Measurements from ENCODE around the gene ATP11A. TPM values are rescaled to one million over a fixed set of nuclear protein-coding genes. Genes with fewer than 3 reads are reported as not detected.

Gene ATP11A
- total RNA-seq, 3 donors from 2014 or later = 15.5 to 28.7 (median 19.4) TPM

GRCh38 chr13:112685896-112686295 is 3.9 kb upstream of the ATP11A start:
- H3K4me3 ChIP-seq = no peak overlapping the region
- no peak for DNase-seq
- no peak for ATAC-seq

GRCh38 chr13:112686364-112686763 is 3.5 kb upstream of the ATP11A start:
- intact Hi-C loops (cut with DNase I, micrococcal nuclease) = no loop called here

More at GRCh38 chr13:112685896-112686295, 3.9 kb upstream of the ATP11A start:
- H3K36me3 ChIP-seq (ENCODE audit: low read depth) = no peaks in the 10 kb centered on the region
- intact Hi-C loops (cut with DNase I, micrococcal nuclease) = no loop called here
- H3K4me1 ChIP-seq (ENCODE audit: low read depth) = peaks cover under 1% of the 10 kb centered on the region
- no peak for TF ChIP-seq CTCF (IDR thresholded peaks at IDR 0.05)
- H3K9me3 ChIP-seq = no peaks in the 10 kb centered on the region

GRCh38 chr13:112686987-112687386 is 2.9 kb upstream of the ATP11A start:
- Histone ChIP-seq H3K4me1 (ENCODE audit: low read depth) (peaks cover 11% of the 10 kb centered on the region), H3K36me3 (ENCODE audit: low read depth) (no peaks in the 10 kb centered on the region), H3K4me3 (no peak overlapping the region), H3K9me3 (no peaks in the 10 kb centered on the region)
- DNase-seq = no peak
- no peak for ATAC-seq
- intact Hi-C loops (cut with DNase I, micrococcal nuclease) = no loop called here
- no peak for TF ChIP-seq CTCF (IDR thresholded peaks at IDR 0.05)

More at GRCh38 chr13:112686364-112686763, 3.5 kb upstream of the ATP11A start:
- DNase-seq (no peak), ATAC-seq (no peak)
- Histone ChIP-seq H3K4me3 (no peak overlapping the region), H3K9me3 (no peaks in the 10 kb centered on the region), H3K36me3 (ENCODE audit: low read depth) (no peaks in the 10 kb centered on the region), H3K4me1 (ENCODE audit: low read depth) (peaks cover 5% of the 10 kb centered on the region)
- no peak for TF ChIP-seq CTCF (IDR thresholded peaks at IDR 0.05)

GRCh38 chr13:112687836-112688559 is 1.8 kb upstream of the ATP11A start:
- no peak for DNase-seq
- Histone ChIP-seq H3K36me3 (ENCODE audit: low read depth) (no peaks in the 10 kb centered on the region), H3K9me3 (no peaks in the 10 kb centered on the region), H3K4me3 (no peak overlapping the region), H3K4me1 (ENCODE audit: low read depth) (peaks cover 14% of the 10 kb centered on the region)
- intact Hi-C loops (cut with DNase I, micrococcal nuclease) = no loop called here
- ATAC-seq = no peak
- TF ChIP-seq CTCF (IDR thresholded peaks at IDR 0.05) = no peak

- no peaks in the 10 kb centered on the region for H3K9me3 ChIP-seq
- ATAC-seq (no peak), DNase-seq (peak in 1 of 3 donors; percentile 22)
- H3K4me3 ChIP-seq = no peak overlapping the region
- no peak for TF ChIP-seq CTCF (IDR thresholded peaks at IDR 0.05)
- no peaks in the 10 kb centered on the region for H3K36me3 ChIP-seq (ENCODE audit: low read depth)
- intact Hi-C loops (cut with DNase I, micrococcal nuclease) = no loop called here
- H3K4me1 ChIP-seq (ENCODE audit: low read depth) = peaks cover 14% of the 10 kb centered on the region
Measured at GRCh38 chr13:112688560-112689302, 1.1 kb upstream of the ATP11A start.

Measured in mucosa of descending colon (tissue), 3 donors.